ENCODE data around the gene PPP2R3B.

GRCh38 chrX:317424-318067 is 69.2 kb downstream of the PPP2R3B start:
- TF ChIP-seq CTCF (IDR thresholded peaks at IDR 0.05; ENCODE audit: poor library complexity) (no peak), EZH2 (IDR thresholded peaks at IDR 0.05; ENCODE audit: borderline replicate concordance) (no peak), EZH2phosphoT487 (IDR thresholded peaks at IDR 0.05; ENCODE audit: low read depth, severe bottlenecking, unreplicated experiment) (no peak)
